GM19467 (cell line): ENCODE data around the gene ARHGAP21.

Experiments used
- ATAC-seq: cut with Tn5 transposase; IDR thresholded peaks from one replicate; pipeline ENCODE4 v1.9.1; 2021; ENCODE audit warnings: mild to moderate bottlenecking, moderate library complexity; ENCODE audit not compliant: unreplicated experiment

Gene ARHGAP21

GRCh38 chr10:24545585-24545984 lies 178.1 kb downstream of the ARHGAP21 start:
- no peak for ATAC-seq

- no peak for ATAC-seq
Observed at GRCh38 chr10:24544776-24545175, 178.9 kb downstream of the ARHGAP21 start.

DNA sequence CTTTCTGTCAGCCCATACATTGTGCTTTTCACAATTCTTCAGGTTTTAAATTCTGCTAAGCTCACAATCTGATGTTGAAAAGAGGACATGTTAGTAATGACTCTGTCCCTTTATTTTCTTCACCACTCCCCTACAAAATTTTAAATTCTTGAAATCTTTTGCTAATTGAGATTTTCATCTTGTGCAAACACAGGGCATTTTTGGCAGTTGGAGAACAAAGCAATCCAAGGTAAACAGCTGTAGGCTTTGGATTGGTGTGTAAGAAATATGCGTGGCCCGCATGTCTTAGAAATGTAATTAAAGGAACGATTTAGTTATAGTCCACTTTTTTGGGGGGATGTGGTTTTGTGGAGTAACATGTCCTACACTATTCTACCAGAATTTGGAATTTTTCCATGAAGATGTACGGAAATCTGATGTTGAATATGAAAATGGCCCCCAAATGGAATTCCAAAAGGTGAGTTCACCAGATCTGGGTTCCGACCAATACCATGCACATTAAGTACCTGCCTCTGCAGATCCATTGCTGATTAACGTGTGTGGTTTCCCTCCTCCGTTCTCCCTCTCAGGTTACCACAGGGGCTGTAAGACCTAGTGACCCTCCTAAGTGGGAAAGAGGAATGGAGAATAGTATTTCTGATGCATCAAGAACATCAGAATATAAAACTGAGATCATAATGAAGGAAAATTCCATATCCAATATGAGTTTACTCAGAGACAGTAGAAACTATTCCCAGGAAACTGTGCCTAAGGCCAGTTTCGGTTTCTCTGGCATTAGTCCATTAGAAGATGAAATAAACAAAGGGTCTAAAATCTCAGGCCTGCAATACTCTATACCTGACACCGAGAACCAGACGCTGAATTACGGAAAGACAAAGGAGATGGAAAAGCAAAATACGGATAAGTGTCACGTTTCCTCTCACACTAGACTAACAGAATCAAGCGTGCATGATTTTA lies 181.1 kb downstream of the ARHGAP21 start:
- no peak for ATAC-seq

- no peak for ATAC-seq
Observed at GRCh38 chr10:24541239-24541753, 182.4 kb downstream of the ARHGAP21 start.

DNA sequence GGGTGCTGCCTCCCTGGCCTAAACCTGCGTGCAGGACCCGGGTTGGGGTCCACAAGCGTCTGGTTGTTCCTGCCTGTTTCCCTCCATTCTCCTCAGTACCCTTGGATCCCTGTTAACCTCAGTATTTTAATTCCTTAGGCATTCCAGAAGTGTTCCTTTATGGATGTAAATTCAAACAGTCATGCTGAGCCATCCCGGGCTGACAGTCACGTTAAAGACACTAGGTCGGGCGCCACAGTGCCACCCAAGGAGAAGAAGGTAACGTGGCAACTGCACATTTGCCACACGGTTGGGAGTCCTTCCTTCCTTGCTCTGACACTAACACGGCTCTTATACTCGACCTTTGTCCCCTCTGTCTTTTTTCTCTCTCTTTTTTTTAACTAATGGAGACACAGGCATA lies 187.1 kb downstream of the ARHGAP21 start:
- ATAC-seq: no peak

DNA sequence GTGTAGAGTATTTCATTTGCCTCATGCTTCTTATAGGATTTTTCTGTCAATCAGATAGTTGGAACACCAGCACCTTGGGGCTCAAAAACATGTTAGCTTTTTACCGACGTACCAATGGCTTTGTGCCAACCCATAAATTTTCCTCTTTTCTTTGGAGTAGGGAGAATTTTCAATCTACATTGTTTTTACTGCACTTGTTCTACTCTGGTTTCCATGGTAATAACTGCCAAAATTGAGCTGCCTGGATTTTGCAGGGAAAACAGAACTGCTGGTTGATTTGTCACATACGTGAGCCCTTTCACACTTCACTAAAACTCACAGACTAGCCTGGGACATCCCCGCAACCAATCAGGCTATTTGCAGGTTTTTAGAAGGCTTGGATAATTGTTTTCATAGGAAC lies 189.7 kb downstream of the ARHGAP21 start:
- ATAC-seq: no peak
